C4-2B (cell line): ENCODE results near the gene FAM193A.

Experiments used
- CTCF ChIP-seq: fragments of 450-650 bp; conservative IDR thresholded peaks from 2 replicates; pipeline ENCODE4 v1.5.1; 2017; ENCODE audit warnings: mild to moderate bottlenecking
- ZFX ChIP-seq: fragments of 450-650 bp; IDR thresholded peaks from 2 replicates; pipeline ENCODE4 v1.6.1; 2017

- TF ChIP-seq CTCF (no peak), ZFX (no peak)
Measured at GRCh38 chr4:2600878-2601277, 64.4 kb downstream of the FAM193A start.
